Mesothelial cell of epicardium (in vitro differentiated cells): ENCODE measurements around the gene FKBP5. TPM values are rescaled to one million over a fixed set of nuclear protein-coding genes. Genes with fewer than 3 reads are reported as not detected.

Experiments
- DNase-seq, 2 experiments: peaks; one replicate each; pipeline ENCODE4 v3.0.0; 2021; ENCODE audit warnings: low spot score in 2 of 2; ENCODE audit not compliant: unreplicated experiment in 2 of 2
- H3K27ac Mint-ChIP-seq: 2 replicates; pipeline ENCODE4 v1.8.0; 2021; ENCODE audit warnings: mixed read lengths
- H3K27me3 Mint-ChIP-seq: 2 replicates; pipeline ENCODE4 v1.8.0; 2021; ENCODE audit warnings: low read depth, mixed read lengths
- H3K36me3 Mint-ChIP-seq: 2 replicates; pipeline ENCODE4 v1.8.0; 2021; ENCODE audit warnings: mixed read lengths
- H3K4me1 Mint-ChIP-seq: 2 replicates; pipeline ENCODE4 v1.8.0; 2021; ENCODE audit warnings: mixed read lengths
- H3K4me3 Mint-ChIP-seq: 2 replicates; pipeline ENCODE4 v1.8.0; 2021; ENCODE audit warnings: mild to moderate bottlenecking, moderate library complexity, mixed read lengths
- H3K9me3 Mint-ChIP-seq: 2 replicates; pipeline ENCODE4 v1.8.0; 2021; ENCODE audit warnings: mixed read lengths
- total RNA-seq: library from RNA; stranded (reverse); gene quantifications from 3 replicates; pipeline ENCODE4 v1.2.1, GENCODE V29; 2021
- TF ChIP-seq, protein P1 (sequence below): fragments of 200-600 bp; sonication (generic); IDR thresholded peaks from one replicate; pipeline ENCODE4 v1.5.0; 2021; ENCODE audit warnings: antibody characterized with exemption; ENCODE audit not compliant: unreplicated experiment

FKBP5 gene
- total RNA-seq, 1 donor from 2014 or later, result 7.3 TPM

DNA sequence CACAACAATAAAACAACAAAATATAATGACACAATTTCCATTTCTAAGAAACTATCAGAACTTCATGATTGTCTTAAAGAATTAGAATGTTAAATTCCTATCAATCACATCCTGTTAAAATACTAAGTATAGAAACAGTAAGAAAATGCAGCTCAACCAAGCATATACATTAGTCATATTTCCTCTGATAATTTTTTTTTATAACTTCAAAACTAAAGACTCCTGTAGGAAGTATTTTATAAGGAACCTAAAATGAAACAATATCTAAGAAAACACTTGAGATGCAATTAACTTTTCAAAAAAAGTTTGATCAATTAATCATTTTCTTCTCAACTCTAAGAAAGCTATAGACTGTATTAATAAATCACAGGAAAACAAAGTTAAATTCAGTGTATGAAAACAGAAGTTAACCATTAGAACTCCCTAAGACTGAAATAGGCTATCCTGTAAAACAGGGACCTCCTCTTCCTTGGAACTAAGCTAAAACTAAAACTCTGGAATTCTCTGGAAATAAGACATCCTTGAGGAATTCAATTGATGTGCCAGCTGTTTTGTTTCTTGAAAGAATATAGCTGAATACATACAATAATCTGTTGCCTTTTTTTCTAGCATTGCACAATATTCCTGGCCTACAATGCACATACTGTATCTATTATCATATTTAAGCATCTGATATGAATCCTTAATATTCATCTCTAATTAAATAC lies 19.8 kb downstream of the FKBP5 start:
- TF ChIP-seq, protein P1, sequence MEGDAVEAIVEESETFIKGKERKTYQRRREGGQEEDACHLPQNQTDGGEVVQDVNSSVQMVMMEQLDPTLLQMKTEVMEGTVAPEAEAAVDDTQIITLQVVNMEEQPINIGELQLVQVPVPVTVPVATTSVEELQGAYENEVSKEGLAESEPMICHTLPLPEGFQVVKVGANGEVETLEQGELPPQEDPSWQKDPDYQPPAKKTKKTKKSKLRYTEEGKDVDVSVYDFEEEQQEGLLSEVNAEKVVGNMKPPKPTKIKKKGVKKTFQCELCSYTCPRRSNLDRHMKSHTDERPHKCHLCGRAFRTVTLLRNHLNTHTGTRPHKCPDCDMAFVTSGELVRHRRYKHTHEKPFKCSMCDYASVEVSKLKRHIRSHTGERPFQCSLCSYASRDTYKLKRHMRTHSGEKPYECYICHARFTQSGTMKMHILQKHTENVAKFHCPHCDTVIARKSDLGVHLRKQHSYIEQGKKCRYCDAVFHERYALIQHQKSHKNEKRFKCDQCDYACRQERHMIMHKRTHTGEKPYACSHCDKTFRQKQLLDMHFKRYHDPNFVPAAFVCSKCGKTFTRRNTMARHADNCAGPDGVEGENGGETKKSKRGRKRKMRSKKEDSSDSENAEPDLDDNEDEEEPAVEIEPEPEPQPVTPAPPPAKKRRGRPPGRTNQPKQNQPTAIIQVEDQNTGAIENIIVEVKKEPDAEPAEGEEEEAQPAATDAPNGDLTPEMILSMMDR, result no peak

DNA sequence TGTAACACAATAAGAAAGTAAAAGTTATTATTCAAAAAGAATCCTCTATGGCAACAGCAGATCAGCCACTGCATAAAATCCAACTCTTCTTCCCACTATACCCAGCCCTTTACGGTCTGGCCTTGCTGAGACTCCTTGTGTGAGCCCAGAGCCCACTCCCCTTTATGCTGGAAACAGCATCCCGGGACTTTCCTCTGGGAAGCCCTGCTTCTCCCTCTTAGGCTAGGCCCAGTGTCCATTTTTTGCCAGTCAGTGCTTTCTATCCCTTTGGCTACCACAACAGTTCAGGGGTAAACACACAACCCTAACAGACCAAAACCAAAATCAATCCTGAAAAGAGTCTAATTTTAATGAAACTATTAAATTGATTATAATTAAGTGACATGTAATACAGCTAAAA lies 20.6 kb downstream of the FKBP5 start:
- Mint-ChIP-seq H3K4me3 (no peak overlapping the region), H3K4me1 (peaks cover 7% of the 10 kb centered on the region), H3K27me3 (no peaks in the 10 kb centered on the region)

More for the DNA sequence above, 19.8 kb downstream of the FKBP5 start:
- peak overlapping the region; percentile 47 for H3K27ac Mint-ChIP-seq
- H3K36me3 Mint-ChIP-seq, result no peaks in the 10 kb centered on the region
- no peak for DNase-seq
- H3K4me1 Mint-ChIP-seq, result peaks cover 7% of the 10 kb centered on the region
- H3K9me3 Mint-ChIP-seq, result no peaks in the 10 kb centered on the region
- no peak overlapping the region for H3K4me3 Mint-ChIP-seq
- H3K27me3 Mint-ChIP-seq, result no peaks in the 10 kb centered on the region

DNA sequence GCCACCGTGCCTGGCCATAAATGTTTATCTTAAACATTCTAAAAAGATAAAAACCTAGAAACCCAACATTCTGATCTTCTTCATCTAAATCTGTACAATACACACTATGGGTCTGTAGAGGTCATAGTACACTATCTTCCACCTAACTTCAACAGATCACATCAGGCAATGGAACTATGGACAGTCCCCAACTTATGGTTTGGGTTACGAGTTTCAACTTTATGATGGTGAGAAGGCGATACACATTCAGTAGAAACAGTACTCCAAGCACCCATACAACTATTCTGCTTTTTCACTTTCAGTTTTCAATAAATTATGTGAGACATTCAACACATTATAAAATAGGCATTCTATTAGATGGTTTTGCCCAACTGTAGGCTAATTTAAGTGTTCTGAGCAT lies 23.1 kb downstream of the FKBP5 start:
- no peak overlapping the region for H3K27ac Mint-ChIP-seq
- H3K4me1 Mint-ChIP-seq, result peaks cover 7% of the 10 kb centered on the region
- H3K4me3 Mint-ChIP-seq, result no peak overlapping the region
- H3K36me3 Mint-ChIP-seq, result no peaks in the 10 kb centered on the region
- TF ChIP-seq, protein P1, result no peak
- no peak for DNase-seq
- no peaks in the 10 kb centered on the region for H3K9me3 Mint-ChIP-seq
- H3K27me3 Mint-ChIP-seq, result no peaks in the 10 kb centered on the region

More for the DNA sequence above, 20.6 kb downstream of the FKBP5 start:
- H3K36me3 Mint-ChIP-seq, result no peaks in the 10 kb centered on the region
- H3K9me3 Mint-ChIP-seq, result no peaks in the 10 kb centered on the region
- no peak for DNase-seq
- no peak overlapping the region for H3K27ac Mint-ChIP-seq
- TF ChIP-seq, protein P1, result no peak

DNA sequence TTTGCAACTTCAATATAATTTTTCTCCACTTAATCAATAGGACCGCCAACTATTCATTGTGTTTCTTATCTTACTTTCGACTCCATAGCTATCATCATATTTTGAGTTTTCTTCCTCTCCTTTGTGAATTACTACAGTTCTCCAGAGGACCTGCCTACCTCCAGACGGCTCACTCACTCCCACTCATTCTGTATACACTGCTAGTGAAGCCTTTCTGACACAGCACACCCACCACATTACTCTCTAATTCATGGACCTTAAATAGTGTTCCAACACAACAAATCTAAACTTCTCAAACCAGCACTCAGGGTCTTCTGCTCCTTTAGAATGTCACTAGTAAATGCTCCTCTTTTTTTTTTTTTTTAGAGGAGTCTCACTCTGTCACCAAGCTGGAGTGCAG lies 23.8 kb downstream of the FKBP5 start:
- no peak overlapping the region for H3K4me3 Mint-ChIP-seq
- H3K27me3 Mint-ChIP-seq, result no peaks in the 10 kb centered on the region
- TF ChIP-seq, protein P1, result no peak
- no peak for DNase-seq
- no peaks in the 10 kb centered on the region for H3K36me3 Mint-ChIP-seq
- H3K9me3 Mint-ChIP-seq, result no peaks in the 10 kb centered on the region
- no peak overlapping the region for H3K27ac Mint-ChIP-seq
- H3K4me1 Mint-ChIP-seq, result peaks cover 7% of the 10 kb centered on the region

DNA sequence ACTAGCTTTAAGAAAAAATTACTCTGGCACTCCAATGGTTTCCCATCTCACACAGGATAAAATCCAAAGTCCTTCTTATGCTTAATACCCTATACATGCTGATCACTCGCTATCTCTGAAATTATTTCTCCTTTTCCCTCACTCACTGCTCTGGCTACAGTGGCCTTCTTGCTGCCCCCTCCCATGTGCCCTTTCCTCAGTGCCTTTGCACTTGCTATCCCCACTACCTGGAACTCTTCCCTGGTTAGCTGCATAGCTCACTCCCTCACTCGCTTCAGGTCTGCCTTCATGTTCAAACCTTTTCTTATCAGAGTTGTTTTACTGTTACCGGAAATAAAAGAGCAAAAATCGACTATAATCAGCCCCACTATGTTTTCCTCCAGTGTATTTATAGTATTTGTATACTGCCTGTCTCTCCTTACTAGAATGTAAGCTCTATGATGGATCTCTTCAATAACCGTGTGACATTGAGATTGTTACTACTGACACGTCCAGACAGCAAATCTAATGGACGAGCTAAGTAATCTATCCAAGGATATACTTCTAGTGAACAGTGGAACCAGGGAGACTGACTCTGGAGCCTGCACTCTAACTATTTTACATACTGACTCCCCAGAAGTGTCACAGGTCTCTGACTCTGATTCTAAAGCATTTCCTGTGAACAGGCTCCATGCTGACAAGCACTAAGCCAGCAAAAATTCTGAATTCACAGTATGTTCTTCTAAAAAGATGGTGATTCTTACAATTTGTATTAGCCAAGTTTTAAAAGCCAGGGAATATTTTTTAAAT lies 25.1 kb downstream of the FKBP5 start:
- Mint-ChIP-seq H3K27me3 (no peaks in the 10 kb centered on the region), H3K9me3 (no peaks in the 10 kb centered on the region), H3K4me1 (no peaks in the 10 kb centered on the region), H3K4me3 (no peak overlapping the region), H3K27ac (no peak overlapping the region), H3K36me3 (no peaks in the 10 kb centered on the region)
- TF ChIP-seq, protein P1, result no peak
- DNase-seq, result no peak
